ENCODE data around the gene ST8SIA4.

ST8SIA4 gene

DNA sequence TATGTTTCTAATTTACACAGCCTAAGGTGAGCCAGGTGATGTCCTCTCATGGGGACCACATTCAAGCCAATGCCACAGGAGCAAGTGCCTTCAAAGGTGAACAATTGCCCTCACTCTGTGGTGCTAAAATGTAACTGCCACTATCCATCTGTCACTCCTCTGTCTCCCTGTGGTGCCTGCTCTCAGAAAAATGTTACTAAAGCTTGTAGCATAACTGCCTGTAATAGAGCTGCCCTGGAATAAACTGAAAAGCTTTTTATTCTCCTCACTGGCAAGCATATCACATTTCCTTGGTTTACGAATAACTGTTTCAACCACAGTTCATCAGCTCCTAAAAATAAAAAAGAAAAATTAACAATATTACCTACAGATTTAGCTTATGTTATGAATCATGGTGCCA lies 142.4 kb downstream of the ST8SIA4 start:
- Histone ChIP-seq H4K8ac (ENCODE audit: low read depth, low read length) (no peak overlapping the region), H3K79me1 (ENCODE audit: low read length) (no peaks in the 10 kb centered on the region), H3K27ac (ENCODE audit: low read depth, low read length) (no peak overlapping the region), H4K91ac (ENCODE audit: low read depth, low read length) (no peak overlapping the region), H3K79me2 (ENCODE audit: control insufficient read depth, insufficient read depth, low read length, poor library complexity) (no peaks in the 10 kb centered on the region), H2BK5ac (ENCODE audit: low read depth, low read length, poor library complexity) (no peak overlapping the region), H2BK12ac (ENCODE audit: low read length) (no peak overlapping the region), H3K23ac (ENCODE audit: low read length) (no peak overlapping the region), H2AK5ac (ENCODE audit: low read length) (no peak overlapping the region), H2BK120ac (ENCODE audit: insufficient read depth, low read length, poor library complexity) (no peak overlapping the region), H3K36me3 (ENCODE audit: control insufficient read depth in 1 of 2, insufficient read depth in 2 of 2, low read length in 2 of 2) (no peaks in the 10 kb centered on the region), H3K4ac (ENCODE audit: low read depth, low read length) (no peak overlapping the region), H4K12ac (ENCODE audit: low read depth, low read length) (no peak overlapping the region), H3K4me1 (ENCODE audit: control insufficient read depth in 1 of 2, insufficient read depth in 2 of 2, low read length in 2 of 2) (peaks cover 0 to 2% of the 10 kb centered on the region in 2 experiments), H3K9me3 (ENCODE audit: insufficient read depth, low read depth, low read length) (no peaks in the 10 kb centered on the region), H3K14ac (ENCODE audit: low read length) (no peak overlapping the region), H2AFZ (ENCODE audit: insufficient read depth, low read length, poor library complexity) (no peak overlapping the region), H3K4me3 (ENCODE audit: low read depth, low read length) (no peak overlapping the region), H3K4me2 (ENCODE audit: low read length) (no peak overlapping the region), H3K18ac (ENCODE audit: low read length) (no peak overlapping the region), H3K9ac (ENCODE audit: low read length) (no peak overlapping the region), H3K27me3 (ENCODE audit: insufficient read depth, low read length) (no peaks in the 10 kb centered on the region)
- WGBS (ENCODE audit: extremely low coverage, insufficient coverage, insufficient read length): no CpG with 5 or more reads among the region's 1 CpG
- no peak for DNase-seq

DNA sequence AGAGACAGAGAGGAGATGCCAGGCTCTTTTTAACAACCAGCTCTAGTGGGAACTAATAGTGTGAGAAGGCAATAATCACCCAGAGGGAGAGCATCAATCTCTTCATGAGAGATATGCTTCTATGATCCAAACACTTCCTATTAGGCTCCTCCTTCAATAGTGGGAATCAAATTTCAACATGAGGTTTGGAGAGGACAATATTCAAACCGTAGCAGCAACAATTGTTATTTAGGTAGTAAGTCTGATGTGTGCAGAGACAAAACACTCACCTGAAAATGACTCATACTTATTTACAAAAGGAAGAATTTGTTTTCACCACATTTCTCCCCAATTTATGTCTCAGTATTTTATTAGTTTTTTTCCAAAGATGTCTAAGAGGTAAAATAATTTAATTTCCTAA lies 144.3 kb downstream of the ST8SIA4 start:
- Histone ChIP-seq H3K79me1 (ENCODE audit: low read length) (no peaks in the 10 kb centered on the region), H2AFZ (ENCODE audit: insufficient read depth, low read length, poor library complexity) (no peak overlapping the region), H3K18ac (ENCODE audit: low read length) (no peak overlapping the region), H2BK12ac (ENCODE audit: low read length) (no peak overlapping the region), H3K4me2 (ENCODE audit: low read length) (no peak overlapping the region), H3K14ac (ENCODE audit: low read length) (no peak overlapping the region), H3K79me2 (ENCODE audit: control insufficient read depth, insufficient read depth, low read length, poor library complexity) (no peaks in the 10 kb centered on the region), H3K27me3 (ENCODE audit: insufficient read depth, low read length) (no peaks in the 10 kb centered on the region), H2BK5ac (ENCODE audit: low read depth, low read length, poor library complexity) (no peak overlapping the region), H3K9ac (ENCODE audit: low read length) (no peak overlapping the region), H2BK120ac (ENCODE audit: insufficient read depth, low read length, poor library complexity) (no peak overlapping the region), H4K12ac (ENCODE audit: low read depth, low read length) (no peak overlapping the region), H3K4me3 (ENCODE audit: low read depth, low read length) (no peak overlapping the region), H3K4ac (ENCODE audit: low read depth, low read length) (no peak overlapping the region), H4K8ac (ENCODE audit: low read depth, low read length) (no peak overlapping the region), H2AK5ac (ENCODE audit: low read length) (no peak overlapping the region), H3K9me3 (ENCODE audit: insufficient read depth, low read depth, low read length) (no peaks in the 10 kb centered on the region), H4K91ac (ENCODE audit: low read depth, low read length) (no peak overlapping the region), H3K36me3 (ENCODE audit: control insufficient read depth in 1 of 2, insufficient read depth in 2 of 2, low read length in 2 of 2) (no peaks in the 10 kb centered on the region), H3K4me1 (ENCODE audit: control insufficient read depth in 1 of 2, insufficient read depth in 2 of 2, low read length in 2 of 2) (peaks cover 0 to 2% of the 10 kb centered on the region in 2 experiments), H3K23ac (ENCODE audit: low read length) (no peak overlapping the region), H3K27ac (ENCODE audit: low read depth, low read length) (no peak overlapping the region)
- no peak for DNase-seq
- WGBS (ENCODE audit: extremely low coverage, insufficient coverage, insufficient read length): no CpG with 5 or more reads among the region's 1 CpG

DNA sequence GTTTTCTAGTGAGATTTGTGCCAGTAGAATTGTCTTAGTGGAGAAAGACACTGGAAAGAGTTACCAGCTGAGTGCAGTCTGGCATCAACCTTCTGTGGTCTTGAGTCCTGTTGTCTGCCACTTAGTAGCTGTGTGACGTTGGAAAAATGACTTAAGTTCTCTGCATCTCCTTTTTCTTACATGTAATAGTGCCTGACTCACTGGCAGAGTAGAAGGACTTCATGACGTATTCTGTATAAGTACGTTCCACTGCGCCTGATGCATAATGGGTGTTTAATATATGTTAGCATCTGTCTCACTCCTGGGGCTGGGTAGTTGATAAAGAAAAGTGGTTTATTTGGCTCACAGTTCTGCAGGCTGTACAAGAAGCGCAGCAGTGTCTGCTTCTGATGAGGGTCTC lies 144.8 kb downstream of the ST8SIA4 start:
- no peak overlapping the region for H2BK5ac ChIP-seq (ENCODE audit: low read depth, low read length, poor library complexity)
- no peak overlapping the region for H3K4ac ChIP-seq (ENCODE audit: low read depth, low read length)
- H2BK120ac ChIP-seq (ENCODE audit: insufficient read depth, low read length, poor library complexity): no peak overlapping the region
- H2AK5ac ChIP-seq (ENCODE audit: low read length): no peak overlapping the region
- H3K23ac ChIP-seq (ENCODE audit: low read length): no peak overlapping the region
- no peak overlapping the region for H2AFZ ChIP-seq (ENCODE audit: insufficient read depth, low read length, poor library complexity)
- no peak for DNase-seq
- no peak overlapping the region for H3K18ac ChIP-seq (ENCODE audit: low read length)
- H3K9ac ChIP-seq (ENCODE audit: low read length): no peak overlapping the region
- no peak overlapping the region for H3K4me3 ChIP-seq (ENCODE audit: low read depth, low read length)
- H3K79me1 ChIP-seq (ENCODE audit: low read length): no peaks in the 10 kb centered on the region
- no peaks in the 10 kb centered on the region for H3K36me3 ChIP-seq (ENCODE audit: control insufficient read depth in 1 of 2, insufficient read depth in 2 of 2, low read length in 2 of 2)
- no peak overlapping the region for H4K12ac ChIP-seq (ENCODE audit: low read depth, low read length)
- no peaks in the 10 kb centered on the region for H3K79me2 ChIP-seq (ENCODE audit: control insufficient read depth, insufficient read depth, low read length, poor library complexity)
- no peak overlapping the region for H3K14ac ChIP-seq (ENCODE audit: low read length)
- no peaks in the 10 kb centered on the region for H3K9me3 ChIP-seq (ENCODE audit: insufficient read depth, low read depth, low read length)
- H3K4me2 ChIP-seq (ENCODE audit: low read length): no peak overlapping the region
- WGBS (ENCODE audit: extremely low coverage, insufficient coverage, insufficient read length): no CpG with 5 or more reads among the region's 5 CpGs
- no peak overlapping the region for H3K27ac ChIP-seq (ENCODE audit: low read depth, low read length)
- H3K27me3 ChIP-seq (ENCODE audit: insufficient read depth, low read length): no peaks in the 10 kb centered on the region
- peaks cover 0 to 2% of the 10 kb centered on the region in 2 experiments for H3K4me1 ChIP-seq (ENCODE audit: control insufficient read depth in 1 of 2, insufficient read depth in 2 of 2, low read length in 2 of 2)
- H4K91ac ChIP-seq (ENCODE audit: low read depth, low read length): no peak overlapping the region
- H2BK12ac ChIP-seq (ENCODE audit: low read length): no peak overlapping the region
- no peak overlapping the region for H4K8ac ChIP-seq (ENCODE audit: low read depth, low read length)

DNA sequence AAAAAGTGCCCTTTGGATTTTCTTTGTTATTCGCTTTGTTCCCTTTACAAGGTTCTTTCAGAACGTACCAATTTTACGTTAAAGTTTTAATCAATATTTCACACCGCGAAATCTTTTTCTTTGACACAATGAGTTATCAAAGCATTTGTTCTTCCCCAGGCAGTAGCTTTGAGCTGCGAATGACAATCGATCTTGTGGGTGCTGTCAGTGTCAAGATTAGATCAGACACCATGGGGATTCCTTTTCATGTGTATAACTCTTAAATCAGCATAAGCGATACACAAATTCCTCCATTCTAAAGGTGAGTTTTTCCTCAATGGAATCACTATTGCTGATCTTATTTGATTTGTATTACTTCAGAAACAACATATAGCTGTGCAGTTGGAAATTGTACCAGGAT lies 145.5 kb downstream of the ST8SIA4 start:
- H3K4ac ChIP-seq (ENCODE audit: low read depth, low read length): no peak overlapping the region
- no CpG with 5 or more reads among the region's 8 CpGs for WGBS (ENCODE audit: extremely low coverage, insufficient coverage, insufficient read length)
- DNase-seq: no peak

More for the DNA sequence above, 145.5 kb downstream of the ST8SIA4 start:
- no peaks in the 10 kb centered on the region for H3K79me1 ChIP-seq (ENCODE audit: low read length)
- no peaks in the 10 kb centered on the region for H3K36me3 ChIP-seq (ENCODE audit: control insufficient read depth in 1 of 2, insufficient read depth in 2 of 2, low read length in 2 of 2)
- no peak overlapping the region for H3K4me3 ChIP-seq (ENCODE audit: low read depth, low read length)
- no peak overlapping the region for H2BK12ac ChIP-seq (ENCODE audit: low read length)
- H3K27ac ChIP-seq (ENCODE audit: low read depth, low read length): no peak overlapping the region
- no peak overlapping the region for H3K23ac ChIP-seq (ENCODE audit: low read length)
- no peaks in the 10 kb centered on the region for H3K9me3 ChIP-seq (ENCODE audit: insufficient read depth, low read depth, low read length)
- no peak overlapping the region for H3K14ac ChIP-seq (ENCODE audit: low read length)
- H3K4me1 ChIP-seq (ENCODE audit: control insufficient read depth in 1 of 2, insufficient read depth in 2 of 2, low read length in 2 of 2): peaks cover 0 to 2% of the 10 kb centered on the region in 2 experiments
- no peak overlapping the region for H4K8ac ChIP-seq (ENCODE audit: low read depth, low read length)
- no peak overlapping the region for H3K4me2 ChIP-seq (ENCODE audit: low read length)
- no peak overlapping the region for H4K91ac ChIP-seq (ENCODE audit: low read depth, low read length)
- H2AFZ ChIP-seq (ENCODE audit: insufficient read depth, low read length, poor library complexity): no peak overlapping the region
- no peak overlapping the region for H4K12ac ChIP-seq (ENCODE audit: low read depth, low read length)
- H3K9ac ChIP-seq (ENCODE audit: low read length): no peak overlapping the region
- no peak overlapping the region for H2BK120ac ChIP-seq (ENCODE audit: insufficient read depth, low read length, poor library complexity)
- no peaks in the 10 kb centered on the region for H3K79me2 ChIP-seq (ENCODE audit: control insufficient read depth, insufficient read depth, low read length, poor library complexity)
- no peak overlapping the region for H2BK5ac ChIP-seq (ENCODE audit: low read depth, low read length, poor library complexity)
- no peak overlapping the region for H3K18ac ChIP-seq (ENCODE audit: low read length)
- H3K27me3 ChIP-seq (ENCODE audit: insufficient read depth, low read length): no peaks in the 10 kb centered on the region
- no peak overlapping the region for H2AK5ac ChIP-seq (ENCODE audit: low read length)

Data from trophoblast cell (in vitro differentiated cells and primary cell).